Colonic mucosa (tissue), 4 donors: ENCODE results near the gene RRM1. TPM values are rescaled to one million over a fixed set of nuclear protein-coding genes. Genes with fewer than 3 reads are reported as not detected.

Experiments
- DNase-seq: peaks from one replicate; pipeline ENCODE4 v3.0.0-alpha.2; 2020
- H3K27ac ChIP-seq: fragments of 200-600 bp; one replicate; pipeline ENCODE4 v1.8.0; 2021
- H3K27me3 ChIP-seq: fragments of 200-600 bp; one replicate; pipeline ENCODE4 v1.8.0; 2021
- H3K36me3 ChIP-seq: fragments of 200-600 bp; one replicate; pipeline ENCODE4 v1.8.0; 2021
- H3K4me1 ChIP-seq: fragments of 200-600 bp; one replicate; pipeline ENCODE4 v1.8.0; 2021; ENCODE audit warnings: mild to moderate bottlenecking
- H3K4me3 ChIP-seq: fragments of 200-600 bp; one replicate; pipeline ENCODE4 v1.8.0; 2021
- H3K9ac ChIP-seq, 2 donors: one replicate each; pipeline ENCODE4 v1.7.0; 2013; ENCODE audit warnings: control low read depth in 2 of 2, low read depth in 2 of 2, low read length in 2 of 2
- H3K9me3 ChIP-seq: fragments of 200-600 bp; one replicate; pipeline ENCODE4 v1.8.0; 2021
- intact Hi-C: fragments of 100-400 bp; cut with DNase I; formaldehyde crosslinking; loops from one replicate; pipeline ENCODE4 v1.14.1; 2022
- total RNA-seq, 2 donors: library from RNA; stranded (reverse); fragmentation: NEBNext Ultra II Directional in 1 of 2; extraction: Animal tissue kit (Norgen Biotek cat#: 25700) in 1 of 2; gene quantifications; one replicate each; pipeline ENCODE4 v1.2.1, GENCODE V29; 2021
- TF ChIP-seq, protein P1 (sequence below): fragments of 200-600 bp; IDR thresholded peaks from one replicate; pipeline ENCODE4 v1.8.0; 2022; ENCODE audit warnings: antibody characterized with exemption, mild to moderate bottlenecking
- donor health status: healthy.
- donor health status: DM: no; HTN: no; CAD: no.
- donor health status: DM: no; HTN: no; CAD: no.

Gene RRM1
- total RNA-seq, 2 donors from 2014 or later: 50.7 to 108 TPM

DNA sequence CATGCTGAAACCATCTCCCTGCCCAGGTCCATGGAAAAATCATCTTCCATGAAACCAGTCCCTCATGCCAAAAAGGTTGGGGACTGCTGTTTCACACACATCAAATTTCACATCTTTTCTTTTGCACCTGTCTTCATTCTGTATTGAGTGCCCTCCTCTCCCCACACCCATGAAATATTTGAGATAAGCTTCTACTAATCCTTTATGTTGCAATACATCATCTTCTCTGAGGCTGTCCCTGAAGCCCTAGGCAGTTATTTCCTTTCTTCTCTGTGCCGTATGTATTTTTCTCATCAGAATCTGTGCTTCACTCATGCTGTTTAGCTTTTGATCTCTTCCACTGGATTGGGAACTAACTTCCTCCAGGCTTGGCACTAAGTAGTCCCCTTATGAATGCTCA, 40.0 kb upstream of the RRM1 start:
- intact Hi-C loops: no loop called here
- Histone ChIP-seq H3K4me3 (no peak overlapping the region), H3K27me3 (no peaks in the 10 kb centered on the region)

DNA sequence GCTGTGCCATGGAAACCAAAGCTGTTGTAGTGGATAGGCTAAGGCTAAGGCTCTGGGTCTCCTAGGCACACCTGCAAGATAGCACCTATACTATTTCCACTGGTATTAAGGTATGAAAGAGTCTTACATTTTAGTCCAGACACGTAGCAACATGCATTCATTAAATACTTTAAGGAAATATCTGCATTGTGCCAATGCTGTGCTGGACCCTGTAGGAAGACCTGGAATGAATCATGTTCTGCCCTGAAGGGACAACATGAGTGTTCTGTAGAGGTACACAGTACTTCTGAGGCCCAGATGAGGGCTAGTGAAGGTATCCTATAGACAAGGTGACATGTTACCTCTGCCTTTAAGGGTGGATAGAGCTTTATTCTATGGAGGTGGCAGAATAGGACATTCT, 35.2 kb upstream of the RRM1 start:
- Histone ChIP-seq H3K4me3 (no peak overlapping the region), H3K36me3 (no peaks in the 10 kb centered on the region), H3K27ac (no peak overlapping the region), H3K9me3 (no peaks in the 10 kb centered on the region), H3K4me1 (peaks cover 15% of the 10 kb centered on the region), H3K9ac (no peak overlapping the region), H3K27me3 (no peaks in the 10 kb centered on the region)
- TF ChIP-seq, protein P1, sequence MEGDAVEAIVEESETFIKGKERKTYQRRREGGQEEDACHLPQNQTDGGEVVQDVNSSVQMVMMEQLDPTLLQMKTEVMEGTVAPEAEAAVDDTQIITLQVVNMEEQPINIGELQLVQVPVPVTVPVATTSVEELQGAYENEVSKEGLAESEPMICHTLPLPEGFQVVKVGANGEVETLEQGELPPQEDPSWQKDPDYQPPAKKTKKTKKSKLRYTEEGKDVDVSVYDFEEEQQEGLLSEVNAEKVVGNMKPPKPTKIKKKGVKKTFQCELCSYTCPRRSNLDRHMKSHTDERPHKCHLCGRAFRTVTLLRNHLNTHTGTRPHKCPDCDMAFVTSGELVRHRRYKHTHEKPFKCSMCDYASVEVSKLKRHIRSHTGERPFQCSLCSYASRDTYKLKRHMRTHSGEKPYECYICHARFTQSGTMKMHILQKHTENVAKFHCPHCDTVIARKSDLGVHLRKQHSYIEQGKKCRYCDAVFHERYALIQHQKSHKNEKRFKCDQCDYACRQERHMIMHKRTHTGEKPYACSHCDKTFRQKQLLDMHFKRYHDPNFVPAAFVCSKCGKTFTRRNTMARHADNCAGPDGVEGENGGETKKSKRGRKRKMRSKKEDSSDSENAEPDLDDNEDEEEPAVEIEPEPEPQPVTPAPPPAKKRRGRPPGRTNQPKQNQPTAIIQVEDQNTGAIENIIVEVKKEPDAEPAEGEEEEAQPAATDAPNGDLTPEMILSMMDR: no peak
- DNase-seq: no peak
- intact Hi-C loops: no loop called here

More for the DNA sequence above, 40.0 kb upstream of the RRM1 start:
- no peak overlapping the region for H3K9ac ChIP-seq
- no peaks in the 10 kb centered on the region for H3K36me3 ChIP-seq
- no peaks in the 10 kb centered on the region for H3K9me3 ChIP-seq
- TF ChIP-seq, protein P1: no peak
- DNase-seq: no peak
- H3K27ac ChIP-seq: no peak overlapping the region
- H3K4me1 ChIP-seq: peaks cover 7% of the 10 kb centered on the region

DNA sequence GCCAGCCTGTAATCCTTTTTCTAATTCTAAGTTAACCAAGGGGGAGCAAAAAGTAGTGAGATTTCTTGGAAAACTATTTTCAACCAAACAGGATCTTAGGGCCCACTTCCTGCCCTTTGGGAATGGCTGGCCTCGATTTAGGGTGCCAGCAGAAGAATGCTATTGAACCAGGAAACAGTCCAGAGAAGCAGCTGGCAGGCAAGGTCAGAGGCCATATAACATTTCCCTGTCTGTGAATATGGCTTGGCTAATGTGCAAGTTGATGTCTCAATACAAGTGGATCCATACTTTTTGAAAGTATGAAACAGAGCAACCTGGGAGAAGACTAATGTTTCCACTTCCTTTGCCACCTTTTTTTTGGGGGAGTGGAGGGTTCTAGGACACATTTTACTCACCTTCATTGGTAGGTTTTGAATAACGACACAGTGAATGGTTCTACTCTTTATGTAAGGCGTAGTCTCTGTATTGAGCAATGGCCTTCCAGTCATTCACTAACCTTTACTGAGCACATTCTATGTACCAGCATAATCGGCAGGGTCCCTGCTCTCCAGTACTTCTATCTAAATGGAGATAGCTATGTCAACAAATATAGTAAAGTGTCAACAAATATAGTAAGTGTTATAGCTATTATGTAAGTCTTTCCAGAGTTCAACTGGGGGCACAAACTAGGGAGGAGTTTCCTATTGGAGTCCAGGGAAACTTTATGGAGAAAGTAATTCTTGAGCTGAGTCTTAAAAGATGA, 34.2 kb upstream of the RRM1 start:
- peaks cover 15% of the 10 kb centered on the region for H3K4me1 ChIP-seq
- peak overlapping the region; percentile 68 for H3K27ac ChIP-seq

GRCh38 chr11:4061700-4062099, 32.9 kb upstream of the RRM1 start:
- Histone ChIP-seq H3K27ac (no peak overlapping the region), H3K9me3 (no peaks in the 10 kb centered on the region)

More for the DNA sequence above, 34.2 kb upstream of the RRM1 start:
- H3K36me3 ChIP-seq: no peaks in the 10 kb centered on the region
- DNase-seq: peak; percentile 59
- no peaks in the 10 kb centered on the region for H3K27me3 ChIP-seq
- H3K9me3 ChIP-seq: no peaks in the 10 kb centered on the region
- no peak overlapping the region for H3K4me3 ChIP-seq
- H3K9ac ChIP-seq: no peak overlapping the region
- intact Hi-C loops: no loop called here
- TF ChIP-seq, protein P1: no peak

DNA sequence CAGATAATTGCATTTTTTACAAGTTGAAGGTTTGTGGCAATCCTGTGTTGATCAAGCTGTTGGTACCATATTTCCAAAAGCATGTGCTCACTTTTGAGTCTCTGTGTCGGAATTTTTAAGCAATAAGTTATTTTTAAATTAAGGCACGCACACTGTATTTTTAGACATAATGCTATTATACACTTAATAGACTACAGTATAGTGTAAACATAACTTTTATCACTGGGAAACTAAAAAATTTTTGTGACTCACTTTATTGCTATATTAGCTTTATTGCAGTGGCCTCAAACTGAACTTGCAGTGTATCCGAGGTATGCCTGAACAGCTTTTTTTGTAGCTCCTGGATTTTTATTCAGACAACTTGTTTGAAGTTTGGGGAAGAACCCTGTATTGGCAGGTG, 31.3 kb upstream of the RRM1 start:
- H3K9me3 ChIP-seq: no peaks in the 10 kb centered on the region
- TF ChIP-seq, protein P1: no peak
- H3K4me1 ChIP-seq: peaks cover 11% of the 10 kb centered on the region
- no peak overlapping the region for H3K9ac ChIP-seq
- DNase-seq: no peak
- no peak overlapping the region for H3K4me3 ChIP-seq
- intact Hi-C loops: no loop called here
- no peak overlapping the region for H3K27ac ChIP-seq
- H3K27me3 ChIP-seq: no peaks in the 10 kb centered on the region
- H3K36me3 ChIP-seq: no peaks in the 10 kb centered on the region

More at GRCh38 chr11:4061700-4062099, 32.9 kb upstream of the RRM1 start:
- Histone ChIP-seq H3K4me1 (peaks cover 15% of the 10 kb centered on the region), H3K9ac (no peak overlapping the region), H3K27me3 (no peaks in the 10 kb centered on the region), H3K4me3 (no peak overlapping the region), H3K36me3 (no peaks in the 10 kb centered on the region)
- intact Hi-C loops: no loop called here
- TF ChIP-seq, protein P1: no peak
- no peak for DNase-seq
